SK-N-DZ (cell line): ENCODE measurements around the gene CDT1.
"Not testable (repeated sequence)": the region's sequence is repeated elsewhere in the genome, so short reads cannot be mapped to it uniquely, and the experiment has no call there.

ENCODE experiments used
- DNase-seq: peaks from one replicate; pipeline ENCODE4 v3.0.0-alpha.2; 2015; ENCODE audit warnings: low spot score

Gene CDT1

GRCh38 chr16:88816736-88817535 lies 13.3 kb downstream of the CDT1 start:
- DNase-seq = no peak

- DNase-seq = no peak
These were observed 14.4 kb downstream of the CDT1 start for GRCh38 chr16:88817785-88818574.

GRCh38 chr16:88818575-88818874 lies 14.9 kb downstream of the CDT1 start:
- DNase-seq = no peak

- DNase-seq = no peak
These were observed 15.5 kb downstream of the CDT1 start for GRCh38 chr16:88819126-88819525.

GRCh38 chr16:88820385-88821025 lies 16.9 kb downstream of the CDT1 start:
- no peak for DNase-seq

GRCh38 chr16:88821168-88821850 lies 17.7 kb downstream of the CDT1 start:
- DNase-seq = no peak

GRCh38 chr16:88822281-88823040 lies 18.9 kb downstream of the CDT1 start:
- no peak for DNase-seq

GRCh38 chr16:88823646-88824045 lies 20.1 kb downstream of the CDT1 start:
- not testable (repeated sequence) for DNase-seq

GRCh38 chr16:88824256-88825077 lies 20.9 kb downstream of the CDT1 start:
- no peak for DNase-seq

- DNase-seq = no peak
These were observed 21.6 kb downstream of the CDT1 start for GRCh38 chr16:88825146-88825545.

GRCh38 chr16:88826070-88826840 lies 22.7 kb downstream of the CDT1 start:
- no peak for DNase-seq

- no peak for DNase-seq
These were observed 24.1 kb downstream of the CDT1 start for GRCh38 chr16:88827727-88828126.

GRCh38 chr16:88828711-88829110 lies 25.1 kb downstream of the CDT1 start:
- DNase-seq = no peak

- DNase-seq = no peak
These were observed 26.7 kb downstream of the CDT1 start for GRCh38 chr16:88830258-88830657.

- no peak for DNase-seq
These were observed 27.2 kb downstream of the CDT1 start for GRCh38 chr16:88830783-88831182.

- no peak for DNase-seq
These were observed 28.2 kb downstream of the CDT1 start for GRCh38 chr16:88831838-88832237.

- DNase-seq = no peak
These were observed 29.5 kb downstream of the CDT1 start for GRCh38 chr16:88833086-88833485.

GRCh38 chr16:88834670-88835069 lies 31.1 kb downstream of the CDT1 start:
- no peak for DNase-seq

- no peak for DNase-seq
These were observed 31.8 kb downstream of the CDT1 start for GRCh38 chr16:88835383-88835782.

GRCh38 chr16:88835818-88836217 lies 32.2 kb downstream of the CDT1 start:
- no peak for DNase-seq
